IPS DF 4.7 (cell line): ENCODE data around the gene ABCA12.

Experiments
- DNase-seq: peaks from one replicate; pipeline ENCODE4 v3.0.0-alpha.2; 2013; ENCODE audit warnings: low spot score; ENCODE audit errors: extremely low read depth

The ABCA12 gene

GRCh38 chr2:214966420-214966819 is 172.0 kb downstream of the ABCA12 start:
- no peak for DNase-seq

- no peak for DNase-seq
Observed at GRCh38 chr2:214960677-214961076, 177.7 kb downstream of the ABCA12 start.

- DNase-seq: no peak
Observed at GRCh38 chr2:214946949-214947348, 191.5 kb downstream of the ABCA12 start.

GRCh38 chr2:214934006-214934405 is 204.4 kb downstream of the ABCA12 start:
- DNase-seq: no peak

- DNase-seq: no peak
Observed at GRCh38 chr2:214904634-214905033, 233.8 kb downstream of the ABCA12 start.

- DNase-seq: no peak
Observed at GRCh38 chr2:214904176-214904575, 234.2 kb downstream of the ABCA12 start.

GRCh38 chr2:214902286-214902685 is 236.1 kb downstream of the ABCA12 start:
- no peak for DNase-seq

- DNase-seq: no peak
Observed at GRCh38 chr2:214899751-214900150, 238.7 kb downstream of the ABCA12 start.

- DNase-seq: no peak
Observed at GRCh38 chr2:214896274-214896673, 242.2 kb downstream of the ABCA12 start.

- DNase-seq: no peak
Observed at GRCh38 chr2:214895469-214895868, 243.0 kb downstream of the ABCA12 start.

- DNase-seq: no peak
Observed at GRCh38 chr2:214889301-214889700, 249.1 kb downstream of the ABCA12 start.

GRCh38 chr2:214881647-214882202 is 256.7 kb downstream of the ABCA12 start:
- DNase-seq: no peak
